Measurements from ENCODE around the gene ETFA. TPM values are rescaled to one million over a fixed set of nuclear protein-coding genes. Genes with fewer than 3 reads are reported as not detected.
A peak's percentile ranks its signal among the peaks of the same experiment; 100 is the strongest.

The ETFA gene
- total RNA-seq, 2 experiments from 2014 or later, result 159 to 164 TPM

GRCh38 chr15:76189106-76189505 is 122.2 kb downstream of the ETFA start:
- intact Hi-C loops (cut with micrococcal nuclease), result no loop called here
- H3K36me3 Mint-ChIP-seq (ENCODE audit: low read depth), result no peaks in the 10 kb centered on the region
- peaks cover 43% of the 10 kb centered on the region for H3K27me3 Mint-ChIP-seq

GRCh38 chr15:76187163-76187562 is 124.1 kb downstream of the ETFA start:
- Mint-ChIP-seq H3K4me3 (no peak overlapping the region), H3K36me3 (ENCODE audit: low read depth) (no peaks in the 10 kb centered on the region), H3K27ac (no peak overlapping the region), H3K27me3 (peaks cover 43% of the 10 kb centered on the region), H3K9me3 (no peaks in the 10 kb centered on the region), H3K4me1 (ENCODE audit: low read depth) (peaks cover 13% of the 10 kb centered on the region)
- POLR2A ChIA-PET, result interaction anchor here (1.8 kb wide), 1 partner anchor 17 kb away, joined by 6 read pairs; no protein-coding TSS in a partner anchor
- no peak for TF ChIP-seq CTCF (IDR thresholded peaks at IDR 0.05)
- DNase-seq (no peak), ATAC-seq (no peak)
- intact Hi-C loops (cut with micrococcal nuclease), result no loop called here
- CTCF ChIA-PET, result interaction anchor here (1.0 to 1.8 kb wide), 4 partner anchors 35 to 99 kb away, joined by 3 to 4 read pairs (median 4); no protein-coding TSS in a partner anchor

More at GRCh38 chr15:76189106-76189505, 122.2 kb downstream of the ETFA start:
- Mint-ChIP-seq H3K27ac (no peak overlapping the region), H3K9me3 (no peaks in the 10 kb centered on the region), H3K4me3 (no peak overlapping the region), H3K4me1 (ENCODE audit: low read depth) (peaks cover 13% of the 10 kb centered on the region)
- DNase-seq (no peak), ATAC-seq (no peak)
- no peak for TF ChIP-seq CTCF (IDR thresholded peaks at IDR 0.05)
- CTCF ChIA-PET, result interaction anchor here (1.5 to 3.1 kb wide), 4 partner anchors 14 to 49 kb away, joined by 3 to 16 read pairs (median 8); no protein-coding TSS in a partner anchor
- POLR2A ChIA-PET, result no interaction called here

- peak; percentile 69 for TF ChIP-seq CTCF (IDR thresholded peaks at IDR 0.05)
- ChIA-PET CTCF (interaction anchor here (0.6 to 1.8 kb wide), 4 partner anchors 34 to 144 kb away, joined by 3 to 8 read pairs (median 4); no protein-coding TSS in a partner anchor), POLR2A (interaction anchor here (0.6 to 1.2 kb wide), 3 partner anchors 10 to 1956 kb away, joined by 3 read pairs; no protein-coding TSS in a partner anchor)
- Mint-ChIP-seq H3K9me3 (no peaks in the 10 kb centered on the region), H3K27ac (no peak overlapping the region), H3K36me3 (ENCODE audit: low read depth) (no peaks in the 10 kb centered on the region), H3K4me3 (no peak overlapping the region), H3K4me1 (ENCODE audit: low read depth) (peaks cover 14% of the 10 kb centered on the region), H3K27me3 (peaks cover 51% of the 10 kb centered on the region)
- DNase-seq (peak; percentile 31), ATAC-seq (peak; percentile 66)
- intact Hi-C loops (cut with micrococcal nuclease), result no loop called here
These were observed 125.6 kb downstream of the ETFA start for GRCh38 chr15:76185716-76186115.

DNA sequence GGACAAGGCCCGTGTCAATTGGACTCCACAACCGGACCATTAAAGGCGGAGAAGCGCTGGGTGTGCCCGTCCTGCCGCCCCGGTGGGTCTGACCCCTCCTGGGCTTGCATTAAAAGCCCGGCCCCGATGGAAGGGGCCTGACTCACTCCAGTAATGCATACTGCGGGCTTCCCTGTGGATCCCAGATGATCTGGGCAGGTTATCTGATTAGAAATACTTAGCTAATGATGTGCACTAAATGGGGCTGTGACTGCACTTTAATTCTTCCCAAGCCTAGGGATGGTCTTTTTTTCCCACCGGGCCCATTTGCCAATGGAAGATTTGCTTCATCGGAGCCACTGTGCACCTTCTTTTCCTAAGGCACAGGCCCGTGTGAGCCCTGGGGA is 126.6 kb downstream of the ETFA start:
- no peak for DNase-seq
- Mint-ChIP-seq H3K4me3 (no peak overlapping the region), H3K9me3 (no peaks in the 10 kb centered on the region), H3K27me3 (peaks cover 47% of the 10 kb centered on the region), H3K4me1 (ENCODE audit: low read depth) (peaks cover 7% of the 10 kb centered on the region), H3K36me3 (ENCODE audit: low read depth) (no peaks in the 10 kb centered on the region), H3K27ac (no peak overlapping the region)
- CTCF ChIA-PET, result interaction anchor here (0.8 to 1.6 kb wide), 7 partner anchors 9 to 153 kb away, joined by 3 to 8 read pairs (median 3); no protein-coding TSS in a partner anchor
- intact Hi-C loops (cut with micrococcal nuclease), result no loop called here
- TF ChIP-seq CTCF (IDR thresholded peaks at IDR 0.05), result no peak
- ATAC-seq, result no peak
- POLR2A ChIA-PET, result no interaction called here

- Mint-ChIP-seq H3K9me3 (no peaks in the 10 kb centered on the region), H3K4me1 (ENCODE audit: low read depth) (peaks cover 7% of the 10 kb centered on the region), H3K36me3 (ENCODE audit: low read depth) (no peaks in the 10 kb centered on the region), H3K4me3 (no peak overlapping the region), H3K27ac (no peak overlapping the region), H3K27me3 (peaks cover 44% of the 10 kb centered on the region)
- ChIA-PET CTCF (interaction anchor here (0.8 to 1.3 kb wide), 5 partner anchors 9 to 154 kb away, joined by 3 read pairs; no protein-coding TSS in a partner anchor), POLR2A (no interaction called here)
- DNase-seq (no peak), ATAC-seq (no peak)
- no peak for TF ChIP-seq CTCF (IDR thresholded peaks at IDR 0.05)
- intact Hi-C loops (cut with micrococcal nuclease), result no loop called here
These were observed 127.2 kb downstream of the ETFA start for GRCh38 chr15:76183930-76184649.

Measured in activated CD8-positive, alpha-beta T cell treated with anti-CD3 and anti-CD28 coated beads for 36 hours (primary cell).